ENCODE measurements around the gene EMP1. TPM values are rescaled to one million over a fixed set of nuclear protein-coding genes. Genes with fewer than 3 reads are reported as not detected.

The EMP1 gene
- total and polyA plus RNA-seq, 2 of the 8 experiments (the other 6 are each of a cell fraction or from before 2014, with no cell fraction given) = 0.17 to 0.65 TPM

DNA sequence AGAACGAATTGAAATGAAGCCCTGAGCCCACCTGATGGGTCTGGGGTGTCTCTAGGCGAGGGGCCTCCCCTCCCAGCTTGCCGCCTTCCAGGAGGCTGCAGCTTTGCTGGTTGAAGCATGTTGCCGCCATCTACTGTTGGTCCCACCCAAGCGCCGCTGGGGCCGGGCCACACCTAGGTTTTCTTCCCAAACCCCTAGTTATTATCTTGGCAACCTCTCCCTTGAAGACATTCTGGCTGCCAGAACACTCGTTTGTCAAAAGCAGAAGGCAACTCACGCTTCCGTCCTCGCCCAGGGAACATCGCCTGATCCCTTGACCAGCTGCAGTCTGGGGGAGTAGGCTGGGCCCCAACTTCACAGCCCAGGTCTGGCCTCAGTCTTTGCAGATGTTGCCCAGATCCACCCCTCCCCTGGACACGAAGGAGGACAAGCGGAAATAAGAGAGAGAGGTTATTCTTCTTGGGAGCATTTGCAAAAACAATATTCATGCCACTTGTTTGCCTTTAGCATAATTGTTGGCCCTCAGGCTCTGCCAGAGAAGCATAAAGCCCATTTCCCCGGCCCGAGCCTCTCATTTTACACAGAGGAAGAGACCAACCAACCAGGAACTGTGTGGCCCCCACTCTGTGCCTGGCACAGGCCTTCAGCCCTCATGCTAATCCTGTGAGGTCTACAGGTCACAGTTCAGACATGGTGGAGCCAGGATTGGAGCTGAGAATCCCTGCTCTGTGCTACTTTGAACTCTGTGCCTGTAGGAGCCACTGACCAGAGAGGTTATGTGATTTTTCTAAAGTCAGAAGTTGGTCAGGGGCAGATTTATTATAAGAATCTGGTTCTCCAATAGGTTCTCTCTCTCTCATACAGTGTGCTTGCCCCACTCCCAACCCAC, 6.8 kb downstream of the EMP1 start (continued):
- TF ChIP-seq, protein P1, sequence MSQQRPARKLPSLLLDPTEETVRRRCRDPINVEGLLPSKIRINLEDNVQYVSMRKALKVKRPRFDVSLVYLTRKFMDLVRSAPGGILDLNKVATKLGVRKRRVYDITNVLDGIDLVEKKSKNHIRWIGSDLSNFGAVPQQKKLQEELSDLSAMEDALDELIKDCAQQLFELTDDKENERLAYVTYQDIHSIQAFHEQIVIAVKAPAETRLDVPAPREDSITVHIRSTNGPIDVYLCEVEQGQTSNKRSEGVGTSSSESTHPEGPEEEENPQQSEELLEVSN (IDR thresholded peaks at IDR 0.05) = peak; percentile 78

All from H1 (cell line).